Endodermal cell (in vitro differentiated cells): Measurements from ENCODE around the gene RRAS. TPM values are rescaled to one million over a fixed set of nuclear protein-coding genes. Genes with fewer than 3 reads are reported as not detected.

Experiments used
- DNase-seq: peaks from one replicate; pipeline ENCODE4 v3.0.0-alpha.2; 2017
- H3K27ac ChIP-seq: 2 replicates; pipeline ENCODE4 v1.5.1; 2013; ENCODE audit warnings: mild to moderate bottlenecking, low read depth, low read length, moderate library complexity
- H3K27me3 ChIP-seq: 2 replicates; pipeline ENCODE4 v1.6.1; 2013; ENCODE audit warnings: mild to moderate bottlenecking, low read length, moderate library complexity; ENCODE audit not compliant: insufficient read depth, control insufficient read depth, poor library complexity, severe bottlenecking
- H3K36me3 ChIP-seq: 2 replicates; pipeline ENCODE4 v1.7.0; 2013; ENCODE audit warnings: mild to moderate bottlenecking, low read length, moderate library complexity; ENCODE audit not compliant: control insufficient read depth, insufficient read depth
- H3K4me1 ChIP-seq: one replicate; pipeline ENCODE4 v1.7.0; 2013; ENCODE audit warnings: low read length; ENCODE audit not compliant: control insufficient read depth, insufficient read depth
- H3K4me3 ChIP-seq: 2 replicates; pipeline ENCODE4 v1.5.1; 2013; ENCODE audit warnings: mild to moderate bottlenecking, low read length, moderate library complexity
- H3K9ac ChIP-seq: 2 replicates; pipeline ENCODE4 v1.6.1; 2013; ENCODE audit warnings: mild to moderate bottlenecking, low read length, moderate library complexity; ENCODE audit not compliant: poor library complexity, severe bottlenecking; ENCODE audit errors: extremely low read depth
- H3K9me3 ChIP-seq: 2 replicates; pipeline ENCODE4 v1.6.1; 2013; ENCODE audit warnings: mild to moderate bottlenecking, low read length, moderate library complexity; ENCODE audit not compliant: control insufficient read depth
- H3K27ac Mint-ChIP-seq: 2 replicates; pipeline ENCODE4 v1.8.0; 2020; ENCODE audit warnings: mixed read lengths
- H3K27me3 Mint-ChIP-seq: 2 replicates; pipeline ENCODE4 v1.8.0; 2021; ENCODE audit warnings: mild to moderate bottlenecking, mixed read lengths; ENCODE audit not compliant: insufficient read depth
- H3K36me3 Mint-ChIP-seq: 2 replicates; pipeline ENCODE4 v1.8.0; 2020; ENCODE audit warnings: low read depth, mixed read lengths
- H3K4me1 Mint-ChIP-seq: 2 replicates; pipeline ENCODE4 v1.8.0; 2020; ENCODE audit warnings: mixed read lengths
- H3K4me3 Mint-ChIP-seq: 2 replicates; pipeline ENCODE4 v1.8.0; 2020; ENCODE audit warnings: mild to moderate bottlenecking, moderate library complexity, mixed read lengths
- H3K9me3 Mint-ChIP-seq: 2 replicates; pipeline ENCODE4 v1.8.0; 2020; ENCODE audit warnings: mild to moderate bottlenecking, mixed read lengths
- WGBS, 2 experiments: methylation state at CpG; one replicate each; pipeline versions ENCODE4 v1.1.5 to v1.1.7; 2013; ENCODE audit warnings: missing lambda C conversion rate in 2 of 2, mixed read lengths in 1 of 2; ENCODE audit not compliant: insufficient coverage in 1 of 2, insufficient read length in 1 of 2; 5-methylcytosine and 5-hydroxymethylcytosine counted together
- total RNA-seq, 2 donors: library from RNA; stranded (reverse); fragmentation: NEBNext Ultra II Directional in 1 of 2; extraction: Animal tissue kit (Norgen Biotek cat#: 25700) in 1 of 2; gene quantifications; 2 replicates in 1 of 2; 3 replicates in 1 of 2; pipeline ENCODE4 v1.2.1, GENCODE V29; 2021
- TF ChIP-seq, protein P1 (sequence below): fragments of 200-600 bp; sonication (generic); conservative IDR thresholded peaks from 2 replicates; pipeline ENCODE4 v1.5.0; 2021; ENCODE audit warnings: antibody characterized with exemption, mild to moderate bottlenecking

The RRAS gene
- total RNA-seq, 2 donors from 2014 or later: 5.8 to 7.3 TPM

GRCh38 chr19:49632576-49632975, 7.4 kb downstream of the RRAS start:
- no peak overlapping the region for H3K9ac ChIP-seq
- no peaks in the 10 kb centered on the region for H3K4me1 Mint-ChIP-seq
- H3K4me3 ChIP-seq: no peak overlapping the region
- H3K9me3 ChIP-seq: no peaks in the 10 kb centered on the region
- H3K4me3 Mint-ChIP-seq: no peak overlapping the region
- no peaks in the 10 kb centered on the region for H3K9me3 Mint-ChIP-seq
- H3K27me3 Mint-ChIP-seq: peaks cover 5% of the 10 kb centered on the region
- TF ChIP-seq, protein P1, sequence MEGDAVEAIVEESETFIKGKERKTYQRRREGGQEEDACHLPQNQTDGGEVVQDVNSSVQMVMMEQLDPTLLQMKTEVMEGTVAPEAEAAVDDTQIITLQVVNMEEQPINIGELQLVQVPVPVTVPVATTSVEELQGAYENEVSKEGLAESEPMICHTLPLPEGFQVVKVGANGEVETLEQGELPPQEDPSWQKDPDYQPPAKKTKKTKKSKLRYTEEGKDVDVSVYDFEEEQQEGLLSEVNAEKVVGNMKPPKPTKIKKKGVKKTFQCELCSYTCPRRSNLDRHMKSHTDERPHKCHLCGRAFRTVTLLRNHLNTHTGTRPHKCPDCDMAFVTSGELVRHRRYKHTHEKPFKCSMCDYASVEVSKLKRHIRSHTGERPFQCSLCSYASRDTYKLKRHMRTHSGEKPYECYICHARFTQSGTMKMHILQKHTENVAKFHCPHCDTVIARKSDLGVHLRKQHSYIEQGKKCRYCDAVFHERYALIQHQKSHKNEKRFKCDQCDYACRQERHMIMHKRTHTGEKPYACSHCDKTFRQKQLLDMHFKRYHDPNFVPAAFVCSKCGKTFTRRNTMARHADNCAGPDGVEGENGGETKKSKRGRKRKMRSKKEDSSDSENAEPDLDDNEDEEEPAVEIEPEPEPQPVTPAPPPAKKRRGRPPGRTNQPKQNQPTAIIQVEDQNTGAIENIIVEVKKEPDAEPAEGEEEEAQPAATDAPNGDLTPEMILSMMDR: no peak
- no peaks in the 10 kb centered on the region for H3K4me1 ChIP-seq
- H3K36me3 ChIP-seq: peaks cover 13% of the 10 kb centered on the region
- H3K27ac ChIP-seq: no peak overlapping the region
- no peak overlapping the region for H3K27ac Mint-ChIP-seq
- no peaks in the 10 kb centered on the region for H3K27me3 ChIP-seq
- WGBS, 2 experiments: 88 to 93% methylated on average over 3 to 5 of the region's 5 CpGs
- peaks cover 15% of the 10 kb centered on the region for H3K36me3 Mint-ChIP-seq
- DNase-seq: no peak

GRCh38 chr19:49631610-49632192, 8.2 kb downstream of the RRAS start:
- no peak overlapping the region for H3K27ac Mint-ChIP-seq
- TF ChIP-seq, protein P1: no peak
- no peaks in the 10 kb centered on the region for H3K4me1 ChIP-seq
- no peaks in the 10 kb centered on the region for H3K27me3 ChIP-seq
- no peak overlapping the region for H3K9ac ChIP-seq
- peaks cover 21% of the 10 kb centered on the region for H3K36me3 ChIP-seq
- H3K9me3 ChIP-seq: no peaks in the 10 kb centered on the region
- no peak overlapping the region for H3K27ac ChIP-seq
- no peak overlapping the region for H3K4me3 Mint-ChIP-seq
- H3K27me3 Mint-ChIP-seq: peaks cover 5% of the 10 kb centered on the region
- WGBS, 2 experiments: 93% methylated on average over 14 to 19 of the region's 19 CpGs
- H3K4me3 ChIP-seq: no peak overlapping the region
- DNase-seq: no peak
- H3K9me3 Mint-ChIP-seq: no peaks in the 10 kb centered on the region
- no peaks in the 10 kb centered on the region for H3K4me1 Mint-ChIP-seq
- H3K36me3 Mint-ChIP-seq: peaks cover 24% of the 10 kb centered on the region

DNA sequence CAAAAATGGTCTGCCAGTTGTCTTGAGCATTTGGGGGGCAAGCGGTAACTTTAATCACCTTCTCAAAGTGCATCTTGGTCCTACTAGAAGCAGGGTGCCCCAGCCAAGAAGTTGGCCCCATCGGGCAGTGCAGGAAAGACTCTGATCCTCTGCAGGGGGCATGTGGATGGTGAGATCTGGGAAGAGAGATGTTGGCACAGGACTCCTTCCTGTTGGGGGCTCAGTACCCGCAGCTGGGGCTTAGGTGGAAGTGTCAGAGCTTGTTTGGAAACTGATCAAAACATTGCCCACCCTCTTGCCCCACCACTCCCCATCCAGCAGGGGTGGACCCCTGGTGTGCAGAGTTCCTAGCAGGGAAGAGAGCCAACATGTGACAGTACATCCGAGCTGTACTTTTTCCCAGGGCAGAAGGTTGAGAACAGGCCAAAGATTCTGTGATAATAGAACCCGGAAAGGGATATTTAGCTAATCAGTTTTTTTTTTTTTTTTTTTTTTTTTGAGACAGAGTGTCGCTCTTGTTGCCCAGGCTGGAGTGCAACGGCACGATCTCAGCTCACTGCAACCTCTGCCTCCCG, 8.8 kb downstream of the RRAS start:
- Histone ChIP-seq H3K4me3 (no peak overlapping the region), H3K27me3 (no peaks in the 10 kb centered on the region), H3K9me3 (no peaks in the 10 kb centered on the region), H3K27ac (no peak overlapping the region), H3K9ac (no peak overlapping the region), H3K4me1 (no peaks in the 10 kb centered on the region), H3K36me3 (peaks cover 27% of the 10 kb centered on the region)
- no peak overlapping the region for H3K27ac Mint-ChIP-seq
- TF ChIP-seq, protein P1: no peak
- peaks cover 5% of the 10 kb centered on the region for H3K27me3 Mint-ChIP-seq
- peaks cover 29% of the 10 kb centered on the region for H3K36me3 Mint-ChIP-seq
- H3K4me3 Mint-ChIP-seq: no peak overlapping the region
- DNase-seq: peak; percentile 39
- WGBS, 2 experiments: 83 to 91% methylated on average over 4 to 8 of the region's 9 CpGs
- H3K4me1 Mint-ChIP-seq: no peaks in the 10 kb centered on the region
- no peaks in the 10 kb centered on the region for H3K9me3 Mint-ChIP-seq
